PC-9 (cell line): Measurements from ENCODE around the gene ALG12.

Experiments
- CTCF ChIP-seq: fragments of 200-600 bp; sonication (generic); conservative IDR thresholded peaks from 2 replicates; pipeline ENCODE4 v1.6.1; 2017; ENCODE audit warnings: mixed run types, antibody characterized with exemption, mild to moderate bottlenecking, moderate library complexity
- EZH2 ChIP-seq: fragments of 200-600 bp; sonication (generic); IDR thresholded peaks from 2 replicates; pipeline ENCODE4 v1.8.0; 2017; ENCODE audit warnings: antibody characterized with exemption, low read depth

DNA sequence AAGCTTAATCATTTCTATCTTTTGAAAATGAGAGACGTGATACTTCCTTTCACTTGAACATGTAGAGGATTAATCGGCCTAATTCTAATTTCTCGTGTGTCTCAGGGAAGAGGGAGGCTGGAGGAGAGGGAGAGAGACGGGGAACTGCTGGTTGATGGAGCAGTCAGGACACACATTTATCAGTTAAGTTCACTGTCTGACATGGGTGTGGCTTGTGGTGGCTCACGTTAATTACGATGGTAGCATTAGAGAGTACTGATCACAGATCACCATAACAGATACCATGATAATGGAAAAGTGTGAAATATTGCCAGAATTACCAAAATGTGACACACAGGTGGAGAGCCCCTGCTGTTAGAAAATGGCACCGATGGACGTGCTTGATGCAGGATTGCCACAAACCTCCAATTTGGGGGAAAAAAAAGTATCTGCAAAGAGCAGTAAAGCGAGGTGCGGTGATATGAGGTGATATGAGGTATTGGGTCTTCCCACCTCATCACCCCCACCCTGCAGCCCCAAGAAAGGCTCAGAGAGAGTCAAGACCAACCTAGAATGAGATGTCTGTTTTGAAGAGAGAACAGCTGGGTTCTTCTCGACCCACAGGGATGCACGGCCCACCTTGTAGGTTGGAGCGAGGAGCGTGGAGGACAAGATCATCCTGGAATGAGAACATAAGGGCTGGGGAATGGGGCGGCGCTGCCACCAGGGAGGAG lies 44.9 kb downstream of the ALG12 start:
- TF ChIP-seq EZH2 (no peak), CTCF (no peak)
